RWPE2 (cell line): ENCODE data around the gene A1BG.

Experiments
- ATAC-seq: fragments of 200-7000 bp; cut with Tn5 transposase; 3 replicates; pipeline ENCODE4 v1.9.1; 2021; ENCODE audit warnings: low read depth
- DNase-seq: peaks from one replicate; pipeline ENCODE4 v3.0.0-alpha.2; 2020; ENCODE audit warnings: low spot score
- H3K27ac ChIP-seq: fragments of 450-650 bp; 2 replicates; pipeline ENCODE4 v1.5.1; 2017; ENCODE audit warnings: mild to moderate bottlenecking; ENCODE audit not compliant: poor library complexity, severe bottlenecking
- H3K27me3 ChIP-seq: fragments of 250-450 bp; sonication (Bioruptor Pico); 2 replicates; pipeline ENCODE4 v1.5.1; 2021; ENCODE audit warnings: mild to moderate bottlenecking, moderate library complexity; ENCODE audit not compliant: insufficient read depth, poor library complexity, severe bottlenecking
- H3K36me3 ChIP-seq: fragments of 250-450 bp; sonication (Bioruptor Pico); 2 replicates; pipeline ENCODE4 v1.5.1; 2020; ENCODE audit warnings: low read depth, mild to moderate bottlenecking, moderate library complexity
- H3K4me1 ChIP-seq: fragments of 250-450 bp; sonication (Bioruptor Pico); 2 replicates; pipeline ENCODE4 v1.5.1; 2021; ENCODE audit warnings: mild to moderate bottlenecking, moderate library complexity; ENCODE audit not compliant: insufficient read depth, poor library complexity, severe bottlenecking
- H3K4me3 ChIP-seq: fragments of 250-450 bp; sonication (Bioruptor Pico); 2 replicates; pipeline ENCODE4 v1.5.1; 2021; ENCODE audit warnings: mild to moderate bottlenecking, moderate library complexity; ENCODE audit not compliant: severe bottlenecking
- H3K9me3 ChIP-seq: fragments of 250-450 bp; sonication (Bioruptor Pico); 2 replicates; pipeline ENCODE4 v1.5.1; 2021; ENCODE audit warnings: mild to moderate bottlenecking, moderate library complexity; ENCODE audit not compliant: severe bottlenecking
- CTCF ChIP-seq: fragments of 450-650 bp; IDR thresholded peaks from one replicate; pipeline ENCODE4 v1.5.1; 2017; ENCODE audit warnings: mild to moderate bottlenecking, moderate library complexity; ENCODE audit not compliant: poor library complexity, severe bottlenecking

The A1BG gene

GRCh38 chr19:58364146-58364545 is 10.9 kb upstream of the A1BG start:
- Histone ChIP-seq H3K27ac (no peak overlapping the region), H3K27me3 (no peaks in the 10 kb centered on the region), H3K9me3 (no peaks in the 10 kb centered on the region), H3K4me3 (no peak overlapping the region), H3K4me1 (no peaks in the 10 kb centered on the region), H3K36me3 (no peaks in the 10 kb centered on the region)
- DNase-seq: no peak
- ATAC-seq: no peak
- no peak for TF ChIP-seq CTCF

- Histone ChIP-seq H3K4me1 (no peaks in the 10 kb centered on the region), H3K27me3 (no peaks in the 10 kb centered on the region), H3K9me3 (no peaks in the 10 kb centered on the region), H3K36me3 (no peaks in the 10 kb centered on the region), H3K4me3 (peak within 1 kb of the TSS; percentile 47), H3K27ac (peak within 1 kb of the TSS; percentile 74)
- DNase-seq: peak; percentile 92
- ATAC-seq: peak; percentile 91
- no peak for TF ChIP-seq CTCF
These were observed 9.1 kb upstream of the A1BG start, which contains the start of gene ZNF497 for GRCh38 chr19:58362272-58362994. Gene ZNF497, minus strand, starts transcription at chr19:58362751. Its CDS starts 5,116 bp downstream, at chr19:58357635.

DNA sequence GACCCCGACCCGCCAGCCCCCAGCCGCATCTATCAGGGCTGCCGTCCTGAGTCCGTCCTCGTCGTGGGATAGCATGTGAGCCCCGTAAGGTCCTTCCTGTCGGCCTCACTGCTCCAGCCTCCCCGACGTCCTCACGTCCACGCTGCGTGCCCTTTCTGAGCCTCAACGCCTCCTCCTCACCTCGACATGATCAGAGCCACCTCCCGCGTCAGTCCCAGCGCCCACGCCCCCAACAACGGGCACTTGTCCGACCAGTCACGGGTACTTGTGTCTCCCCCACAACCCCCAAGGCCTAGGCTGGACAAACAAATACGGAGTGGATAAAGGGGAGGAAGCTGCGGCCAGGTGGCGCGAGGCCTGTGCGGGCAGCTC is 8.6 kb upstream of the A1BG start:
- H3K9me3 ChIP-seq: no peaks in the 10 kb centered on the region
- DNase-seq: no peak
- no peaks in the 10 kb centered on the region for H3K36me3 ChIP-seq
- no peaks in the 10 kb centered on the region for H3K4me1 ChIP-seq
- no peaks in the 10 kb centered on the region for H3K27me3 ChIP-seq
- peak overlapping the region; percentile 47 for H3K4me3 ChIP-seq
- TF ChIP-seq CTCF: no peak
- peak overlapping the region; percentile 74 for H3K27ac ChIP-seq
- ATAC-seq: peak; percentile 5

DNA sequence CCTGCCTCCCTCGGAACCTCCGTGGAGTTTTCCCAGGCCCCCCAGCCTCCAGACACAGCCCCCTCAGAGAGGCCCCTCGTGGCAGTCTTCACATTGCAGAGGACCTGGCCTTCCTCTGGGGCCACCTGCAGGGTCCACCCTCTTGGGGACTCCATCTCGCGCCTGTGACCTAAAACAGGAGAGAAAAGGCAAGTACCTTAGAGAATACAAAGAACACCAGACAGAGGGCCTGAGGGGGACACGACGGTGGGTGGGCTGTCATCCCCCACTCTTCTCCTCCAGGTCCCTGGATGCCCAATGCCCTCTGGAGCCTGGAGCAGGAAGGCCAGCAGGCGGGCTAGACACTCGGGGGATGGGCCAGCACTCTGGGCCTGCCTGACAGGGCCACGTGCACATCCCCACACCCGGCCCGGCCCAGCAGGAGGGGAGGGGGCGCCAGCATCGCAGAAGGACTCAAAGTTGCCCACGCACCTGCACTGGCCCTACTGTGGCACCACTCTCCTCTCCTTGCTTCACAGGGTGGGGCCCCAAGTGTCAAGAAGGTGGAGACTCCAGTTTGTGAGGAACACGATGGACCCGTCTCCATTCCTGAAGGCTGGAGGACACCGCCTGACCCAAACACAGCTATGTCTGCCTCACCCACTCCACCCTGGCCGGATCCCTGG is 4.3 kb upstream of the A1BG start:
- Histone ChIP-seq H3K9me3 (no peaks in the 10 kb centered on the region), H3K4me1 (no peaks in the 10 kb centered on the region), H3K36me3 (no peaks in the 10 kb centered on the region), H3K27me3 (no peaks in the 10 kb centered on the region), H3K27ac (no peak overlapping the region), H3K4me3 (no peak overlapping the region)
- no peak for TF ChIP-seq CTCF
- DNase-seq (no peak), ATAC-seq (no peak)
